HCT116 (cell line): Measurements from ENCODE around the gene LAGE3.

Source experiments
- EGR1 ChIP-seq: IDR thresholded peaks from 2 replicates; pipeline ENCODE4 v1.6.1; 2012; ENCODE audit warnings: low read depth
- EZH2 ChIP-seq: fragments of 200-600 bp; sonication (generic); IDR thresholded peaks from 2 replicates; pipeline ENCODE4 v1.6.1; 2017; ENCODE audit warnings: antibody characterized with exemption, mixed run types
- JUND ChIP-seq: IDR thresholded peaks from 2 replicates; pipeline ENCODE4 v1.6.1; 2012
- POLR2A ChIP-seq: IDR thresholded peaks from 2 replicates; pipeline ENCODE4 v1.7.0; 2011; ENCODE audit warnings: borderline replicate concordance; ENCODE audit not compliant: insufficient read depth, insufficient read length; ENCODE audit errors: extremely low read depth
- POLR2AphosphoS5 ChIP-seq: IDR thresholded peaks from 2 replicates; pipeline ENCODE4 v1.6.1; 2011; ENCODE audit warnings: mild to moderate bottlenecking, low read depth, low read length, moderate library complexity
- RAD21 ChIP-seq: IDR thresholded peaks from 2 replicates; pipeline ENCODE4 v1.6.1; 2012; ENCODE audit warnings: low read depth, mild to moderate bottlenecking
- SIN3A ChIP-seq: IDR thresholded peaks from 2 replicates; pipeline ENCODE4 v1.6.1; 2012; ENCODE audit warnings: low read depth
- TCF7L2 ChIP-seq: IDR thresholded peaks from 2 replicates; pipeline ENCODE4 v1.7.0; 2011; ENCODE audit warnings: borderline replicate concordance, inconsistent platforms; ENCODE audit not compliant: insufficient read depth, insufficient read length; ENCODE audit errors: extremely low read depth
- TF ChIP-seq, protein P1 (sequence below), 3 experiments: fragments of 200-600 bp in 1 of 3; sonication (generic) in 1 of 3; IDR thresholded peaks in 2 of 3; conservative IDR thresholded peaks in 1 of 3; 2 replicates each; pipeline ENCODE4 v1.5.1; 2012 to 2017; ENCODE audit warnings: low read depth in 2 of 3, low read length in 2 of 3, antibody characterized with exemption in 1 of 3, borderline replicate concordance in 1 of 3, control low read depth in 1 of 3, mild to moderate bottlenecking in 1 of 3, mixed read lengths in 1 of 3, mixed run types in 1 of 3, moderate library complexity in 1 of 3; ENCODE audit not compliant: insufficient read depth in 1 of 3
- TF ChIP-seq, protein P2 (sequence below): IDR thresholded peaks from 2 replicates; pipeline ENCODE4 v1.6.1; 2012; ENCODE audit warnings: low read depth
- TF ChIP-seq, protein P3 (sequence below): IDR thresholded peaks from 2 replicates; pipeline ENCODE4 v1.6.1; 2012
- TF ChIP-seq, protein P4 (sequence below): IDR thresholded peaks from 2 replicates; pipeline ENCODE4 v1.6.1; 2012

DNA sequence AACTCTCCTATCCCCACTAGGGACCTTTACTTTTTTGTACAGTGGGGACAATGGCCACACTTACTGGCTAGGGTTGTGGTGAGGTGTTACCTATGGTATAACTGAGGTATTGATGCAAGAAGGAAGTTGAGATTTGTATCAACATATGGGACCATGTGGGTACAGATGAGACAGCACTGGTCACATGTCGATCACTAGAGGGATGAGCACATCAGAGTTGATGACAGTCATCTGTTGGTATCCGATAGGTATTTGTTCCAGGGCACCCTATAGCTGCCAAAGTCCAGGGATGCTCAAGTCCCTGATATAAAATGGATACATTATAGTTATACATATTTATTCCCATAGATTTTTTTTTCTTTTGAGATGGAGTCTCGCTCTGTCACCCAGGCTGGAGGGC, 23.9 kb upstream of the LAGE3 start:
- TF ChIP-seq, protein P1, sequence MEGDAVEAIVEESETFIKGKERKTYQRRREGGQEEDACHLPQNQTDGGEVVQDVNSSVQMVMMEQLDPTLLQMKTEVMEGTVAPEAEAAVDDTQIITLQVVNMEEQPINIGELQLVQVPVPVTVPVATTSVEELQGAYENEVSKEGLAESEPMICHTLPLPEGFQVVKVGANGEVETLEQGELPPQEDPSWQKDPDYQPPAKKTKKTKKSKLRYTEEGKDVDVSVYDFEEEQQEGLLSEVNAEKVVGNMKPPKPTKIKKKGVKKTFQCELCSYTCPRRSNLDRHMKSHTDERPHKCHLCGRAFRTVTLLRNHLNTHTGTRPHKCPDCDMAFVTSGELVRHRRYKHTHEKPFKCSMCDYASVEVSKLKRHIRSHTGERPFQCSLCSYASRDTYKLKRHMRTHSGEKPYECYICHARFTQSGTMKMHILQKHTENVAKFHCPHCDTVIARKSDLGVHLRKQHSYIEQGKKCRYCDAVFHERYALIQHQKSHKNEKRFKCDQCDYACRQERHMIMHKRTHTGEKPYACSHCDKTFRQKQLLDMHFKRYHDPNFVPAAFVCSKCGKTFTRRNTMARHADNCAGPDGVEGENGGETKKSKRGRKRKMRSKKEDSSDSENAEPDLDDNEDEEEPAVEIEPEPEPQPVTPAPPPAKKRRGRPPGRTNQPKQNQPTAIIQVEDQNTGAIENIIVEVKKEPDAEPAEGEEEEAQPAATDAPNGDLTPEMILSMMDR (IDR thresholded peaks at IDR 0.05 in 2 of 3, conservative IDR thresholded peaks at IDR 0.05 in 1 of 3; ENCODE audit: borderline replicate concordance in 1 of 3, insufficient read depth in 1 of 3, low read depth in 2 of 3, low read length in 2 of 3): no peak
- no peak for TF ChIP-seq POLR2AphosphoS5
- no peak for TF ChIP-seq POLR2A
- TF ChIP-seq EGR1: no peak
- no peak for TF ChIP-seq TCF7L2
- TF ChIP-seq SIN3A: no peak
- no peak for TF ChIP-seq RAD21
- TF ChIP-seq, protein P2, sequence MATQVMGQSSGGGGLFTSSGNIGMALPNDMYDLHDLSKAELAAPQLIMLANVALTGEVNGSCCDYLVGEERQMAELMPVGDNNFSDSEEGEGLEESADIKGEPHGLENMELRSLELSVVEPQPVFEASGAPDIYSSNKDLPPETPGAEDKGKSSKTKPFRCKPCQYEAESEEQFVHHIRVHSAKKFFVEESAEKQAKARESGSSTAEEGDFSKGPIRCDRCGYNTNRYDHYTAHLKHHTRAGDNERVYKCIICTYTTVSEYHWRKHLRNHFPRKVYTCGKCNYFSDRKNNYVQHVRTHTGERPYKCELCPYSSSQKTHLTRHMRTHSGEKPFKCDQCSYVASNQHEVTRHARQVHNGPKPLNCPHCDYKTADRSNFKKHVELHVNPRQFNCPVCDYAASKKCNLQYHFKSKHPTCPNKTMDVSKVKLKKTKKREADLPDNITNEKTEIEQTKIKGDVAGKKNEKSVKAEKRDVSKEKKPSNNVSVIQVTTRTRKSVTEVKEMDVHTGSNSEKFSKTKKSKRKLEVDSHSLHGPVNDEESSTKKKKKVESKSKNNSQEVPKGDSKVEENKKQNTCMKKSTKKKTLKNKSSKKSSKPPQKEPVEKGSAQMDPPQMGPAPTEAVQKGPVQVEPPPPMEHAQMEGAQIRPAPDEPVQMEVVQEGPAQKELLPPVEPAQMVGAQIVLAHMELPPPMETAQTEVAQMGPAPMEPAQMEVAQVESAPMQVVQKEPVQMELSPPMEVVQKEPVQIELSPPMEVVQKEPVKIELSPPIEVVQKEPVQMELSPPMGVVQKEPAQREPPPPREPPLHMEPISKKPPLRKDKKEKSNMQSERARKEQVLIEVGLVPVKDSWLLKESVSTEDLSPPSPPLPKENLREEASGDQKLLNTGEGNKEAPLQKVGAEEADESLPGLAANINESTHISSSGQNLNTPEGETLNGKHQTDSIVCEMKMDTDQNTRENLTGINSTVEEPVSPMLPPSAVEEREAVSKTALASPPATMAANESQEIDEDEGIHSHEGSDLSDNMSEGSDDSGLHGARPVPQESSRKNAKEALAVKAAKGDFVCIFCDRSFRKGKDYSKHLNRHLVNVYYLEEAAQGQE: no peak
- TF ChIP-seq, protein P3, sequence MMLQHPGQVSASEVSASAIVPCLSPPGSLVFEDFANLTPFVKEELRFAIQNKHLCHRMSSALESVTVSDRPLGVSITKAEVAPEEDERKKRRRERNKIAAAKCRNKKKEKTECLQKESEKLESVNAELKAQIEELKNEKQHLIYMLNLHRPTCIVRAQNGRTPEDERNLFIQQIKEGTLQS: no peak
- TF ChIP-seq, protein P4, sequence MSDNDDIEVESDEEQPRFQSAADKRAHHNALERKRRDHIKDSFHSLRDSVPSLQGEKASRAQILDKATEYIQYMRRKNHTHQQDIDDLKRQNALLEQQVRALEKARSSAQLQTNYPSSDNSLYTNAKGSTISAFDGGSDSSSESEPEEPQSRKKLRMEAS: no peak
- TF ChIP-seq EZH2: no peak
- no peak for TF ChIP-seq JUND
